SU-DHL-6 (cell line): Measurements from ENCODE around the gene NPAT.

Experiments
- H2AFZ ChIP-seq: fragments of 200-600 bp; sonication (generic); 2 replicates; pipeline ENCODE4 v1.6.1; 2014; ENCODE audit warnings: low read depth, mild to moderate bottlenecking, moderate library complexity, mixed read lengths, antibody characterized with exemption, low read length; ENCODE audit not compliant: severe bottlenecking
- H3F3A ChIP-seq: fragments of 200-600 bp; shearing (Covaris generic); 2 replicates; pipeline ENCODE4 v1.6.0; 2016; ENCODE audit warnings: antibody characterized with exemption, mild to moderate bottlenecking; ENCODE audit not compliant: insufficient read depth
- H3K27ac ChIP-seq: fragments of 200-600 bp; sonication (generic); 2 replicates; pipeline ENCODE4 v1.5.1; 2016; ENCODE audit warnings: low read depth, mild to moderate bottlenecking, low read length, moderate library complexity, mixed read lengths
- H3K27me3 ChIP-seq: fragments of 200-600 bp; sonication (generic), shearing (Covaris generic); 2 replicates; pipeline ENCODE4 v1.6.0; 2014; ENCODE audit warnings: mild to moderate bottlenecking, low read length
- H3K36me3 ChIP-seq: fragments of 200-600 bp; sonication (generic); 2 replicates; pipeline ENCODE4 v1.6.1; 2014; ENCODE audit warnings: mild to moderate bottlenecking, low read length, mixed read lengths
- H3K4me2 ChIP-seq: fragments of 300-600, 200-600 bp; shearing (Covaris generic), sonication (generic); 2 replicates; pipeline ENCODE4 v1.6.0; 2014; ENCODE audit warnings: low read length, low read depth, mild to moderate bottlenecking; ENCODE audit not compliant: poor library complexity, severe bottlenecking
- H3K4me3 ChIP-seq: fragments of 200-600 bp; sonication (generic); 2 replicates; pipeline ENCODE4 v1.5.1; 2014; ENCODE audit warnings: antibody characterized with exemption, low read length, mild to moderate bottlenecking, mixed read lengths; ENCODE audit not compliant: insufficient read depth, poor library complexity, severe bottlenecking
- H3K79me2 ChIP-seq: fragments of 200-600 bp; sonication (generic); 2 replicates; pipeline ENCODE4 v1.6.1; 2014; ENCODE audit warnings: mild to moderate bottlenecking, low read length, moderate library complexity; ENCODE audit not compliant: insufficient read depth
- H3K9ac ChIP-seq: fragments of 200-600 bp; sonication (generic); 2 replicates; pipeline ENCODE4 v1.7.0; 2014; ENCODE audit warnings: mild to moderate bottlenecking, low read length
- H3K9me2 ChIP-seq: fragments of 200-600 bp; sonication (generic); replicated peaks from 2 replicates; pipeline ENCODE4 v1.6.1; 2014; ENCODE audit warnings: low read length; ENCODE audit not compliant: insufficient read depth
- H3K9me3 ChIP-seq: fragments of 200-600 bp; sonication (generic); 2 replicates; pipeline ENCODE4 v1.6.1; 2014; ENCODE audit warnings: low read length, mixed read lengths; ENCODE audit not compliant: insufficient read depth
- H4K20me1 ChIP-seq: fragments of 200-600 bp; sonication (generic); 2 replicates; pipeline ENCODE4 v1.6.1; 2014; ENCODE audit warnings: low read depth, mild to moderate bottlenecking, antibody characterized with exemption, low read length, moderate library complexity, mixed read lengths
- CTCF ChIP-seq: fragments of 200-600 bp; sonication (generic); IDR thresholded peaks from one replicate; pipeline ENCODE4 v1.5.1; 2017; ENCODE audit warnings: antibody characterized with exemption, mild to moderate bottlenecking, low read length, moderate library complexity; ENCODE audit not compliant: insufficient read depth, poor library complexity, severe bottlenecking
- EZH2phosphoT487 ChIP-seq: fragments of 200-600 bp; sonication (generic), shearing (Covaris generic); conservative IDR thresholded peaks from 2 replicates; pipeline ENCODE4 v1.6.1; 2018; ENCODE audit warnings: mild to moderate bottlenecking, antibody characterized with exemption, low read length, moderate library complexity, mixed read lengths

The NPAT gene

GRCh38 chr11:108241330-108242037 lies 19.0 kb upstream of the NPAT start:
- H3K4me2 ChIP-seq: no peak overlapping the region
- H3K36me3 ChIP-seq: peaks cover 38% of the 10 kb centered on the region
- no peaks in the 10 kb centered on the region for H3K27me3 ChIP-seq

GRCh38 chr11:108239076-108239475 lies 16.6 kb upstream of the NPAT start:
- Histone ChIP-seq H3K9ac (no peak overlapping the region), H3K4me3 (no peak overlapping the region), H3K27ac (peak overlapping the region; percentile 96), H3K27me3 (no peaks in the 10 kb centered on the region), H3K4me2 (peak overlapping the region; percentile 31), H3K9me2 (no peaks in the 10 kb centered on the region), H3F3A (peaks cover 38% of the 10 kb centered on the region), H3K79me2 (peaks cover 10% of the 10 kb centered on the region; the same call in 1 of the 2 replicates), H3K36me3 (peaks cover 32% of the 10 kb centered on the region), H4K20me1 (no peaks in the 10 kb centered on the region), H2AFZ (no peak overlapping the region), H3K9me3 (no peaks in the 10 kb centered on the region)
- TF ChIP-seq CTCF: no peak
- TF ChIP-seq EZH2phosphoT487: no peak

More at GRCh38 chr11:108241330-108242037, 19.0 kb upstream of the NPAT start:
- no peak for TF ChIP-seq EZH2phosphoT487
- no peak for TF ChIP-seq CTCF
- Histone ChIP-seq H2AFZ (no peak overlapping the region), H3K4me3 (no peak overlapping the region), H3K9me3 (no peaks in the 10 kb centered on the region), H3K9ac (no peak overlapping the region), H3K27ac (no peak overlapping the region), H3F3A (peaks cover 19% of the 10 kb centered on the region), H4K20me1 (no peaks in the 10 kb centered on the region), H3K79me2 (peaks cover 10% of the 10 kb centered on the region; the same call in 1 of the 2 replicates), H3K9me2 (no peaks in the 10 kb centered on the region)

- Histone ChIP-seq H3K79me2 (peaks cover 10% of the 10 kb centered on the region; the same call in 1 of the 2 replicates), H3K27me3 (no peaks in the 10 kb centered on the region), H3K27ac (peak overlapping the region; percentile 96), H3F3A (peaks cover 42% of the 10 kb centered on the region), H3K4me2 (peak overlapping the region; percentile 66), H3K9me2 (no peaks in the 10 kb centered on the region), H2AFZ (no peak overlapping the region), H3K36me3 (peaks cover 33% of the 10 kb centered on the region), H3K9me3 (no peaks in the 10 kb centered on the region), H3K4me3 (peak overlapping the region; percentile 11), H4K20me1 (no peaks in the 10 kb centered on the region), H3K9ac (peak overlapping the region; percentile 44)
- no peak for TF ChIP-seq EZH2phosphoT487
- no peak for TF ChIP-seq CTCF
Observed at GRCh38 chr11:108237058-108237481, 14.6 kb upstream of the NPAT start.
